GM19099 (cell line): ENCODE results near the gene MPLKIP.

Experiments
- POLR2A ChIP-seq: IDR thresholded peaks from 3 replicates; pipeline ENCODE4 v1.6.1; 2011; ENCODE audit warnings: low read depth; ENCODE audit not compliant: insufficient read length; ENCODE audit errors: extremely low read depth

MPLKIP gene

GRCh38 chr7:40134428-40135316 is at the start of gene MPLKIP, which contains the start of gene SUGCT:
MPLKIP (minus strand) TSS chr7:40134622; CDS start chr7:40134567, 55 bp downstream.
SUGCT (plus strand) TSS chr7:40135005.
- peak; percentile 72 for TF ChIP-seq POLR2A

- TF ChIP-seq POLR2A = no peak
These were observed 48.0 kb upstream of the MPLKIP start for GRCh38 chr7:40182452-40182851.

- no peak for TF ChIP-seq POLR2A
These were observed 42.6 kb upstream of the MPLKIP start for GRCh38 chr7:40177071-40177470.

GRCh38 chr7:40175725-40176510 is 41.5 kb upstream of the MPLKIP start:
- no peak for TF ChIP-seq POLR2A

GRCh38 chr7:40167291-40167690 is 32.9 kb upstream of the MPLKIP start:
- TF ChIP-seq POLR2A = no peak

- no peak for TF ChIP-seq POLR2A
These were observed 30.8 kb upstream of the MPLKIP start for GRCh38 chr7:40165216-40165615.

- TF ChIP-seq POLR2A = no peak
These were observed 28.1 kb upstream of the MPLKIP start for GRCh38 chr7:40162516-40162915.

GRCh38 chr7:40156988-40157387 is 22.6 kb upstream of the MPLKIP start:
- TF ChIP-seq POLR2A = no peak

- no peak for TF ChIP-seq POLR2A
These were observed 17.1 kb upstream of the MPLKIP start for GRCh38 chr7:40151504-40151903.

GRCh38 chr7:40148671-40149070 is 14.2 kb upstream of the MPLKIP start:
- no peak for TF ChIP-seq POLR2A

- TF ChIP-seq POLR2A = no peak
These were observed 13.2 kb upstream of the MPLKIP start for GRCh38 chr7:40147371-40148246.

GRCh38 chr7:40138973-40139372 is 4.6 kb upstream of the MPLKIP start:
- TF ChIP-seq POLR2A = no peak

- no peak for TF ChIP-seq POLR2A
These were observed 3.1 kb upstream of the MPLKIP start for GRCh38 chr7:40137563-40137962.

- TF ChIP-seq POLR2A = no peak
These were observed 842 bp upstream of the MPLKIP start for GRCh38 chr7:40135317-40135610.
